ENCODE results near the gene FNBP1.

The FNBP1 gene

GRCh38 chr9:130015353-130016019 is 27.5 kb downstream of the FNBP1 start:
- no peak for ATAC-seq
- TF ChIP-seq PATZ1 (CRISPR knock-in tag; IDR thresholded peaks at IDR 0.05; ENCODE audit: borderline replicate concordance) = no peak
- no peak for TF ChIP-seq GLIS3 (CRISPR knock-in tag; IDR thresholded peaks at IDR 0.05)
- no peak for TF ChIP-seq SNAI2 (CRISPR knock-in tag; IDR thresholded peaks at IDR 0.05)

- TF ChIP-seq POU6F1 (CRISPR knock-in tag; IDR thresholded peaks at IDR 0.05; ENCODE audit: borderline replicate concordance, low read depth) (no peak), OSR1 (CRISPR knock-in tag; IDR thresholded peaks at IDR 0.05) (no peak), PATZ1 (CRISPR knock-in tag; IDR thresholded peaks at IDR 0.05; ENCODE audit: borderline replicate concordance) (no peak), ESRRG (CRISPR knock-in tag; IDR thresholded peaks at IDR 0.05) (no peak), CSRNP3 (CRISPR knock-in tag; IDR thresholded peaks at IDR 0.05) (no peak), ZNF70 (CRISPR knock-in tag; IDR thresholded peaks at IDR 0.05) (no peak)
- ATAC-seq = no peak
These were observed 29.7 kb downstream of the FNBP1 start for GRCh38 chr9:130013326-130013725.

GRCh38 chr9:130010151-130010988 is 32.6 kb downstream of the FNBP1 start:
- no peak for TF ChIP-seq TCF4 (CRISPR knock-in tag; IDR thresholded peaks at IDR 0.05; ENCODE audit: borderline replicate concordance)
- no peak for TF ChIP-seq ZNF565 (CRISPR knock-in tag; conservative IDR thresholded peaks at IDR 0.05; ENCODE audit: low read depth)
- no peak for TF ChIP-seq OSR1 (CRISPR knock-in tag; IDR thresholded peaks at IDR 0.05)
- no peak for TF ChIP-seq ARNTL (CRISPR knock-in tag; IDR thresholded peaks at IDR 0.05; ENCODE audit: borderline replicate concordance, low read depth)
- TF ChIP-seq ZNF70 (CRISPR knock-in tag; IDR thresholded peaks at IDR 0.05) = no peak
- no peak for TF ChIP-seq TSHZ2 (CRISPR knock-in tag; IDR thresholded peaks at IDR 0.05)
- no peak for TF ChIP-seq ZC3H10 (CRISPR knock-in tag; IDR thresholded peaks at IDR 0.05)
- TF ChIP-seq ZFP30 (CRISPR knock-in tag; IDR thresholded peaks at IDR 0.05) = no peak
- TF ChIP-seq GLIS3 (CRISPR knock-in tag; IDR thresholded peaks at IDR 0.05) = no peak
- no peak for TF ChIP-seq BACH2 (CRISPR knock-in tag; IDR thresholded peaks at IDR 0.05; ENCODE audit: borderline replicate concordance)
- TF ChIP-seq RARB (CRISPR knock-in tag; IDR thresholded peaks at IDR 0.05) = no peak
- no peak for TF ChIP-seq SNAI2 (CRISPR knock-in tag; IDR thresholded peaks at IDR 0.05)
- no peak for TF ChIP-seq CREB5 (CRISPR knock-in tag; IDR thresholded peaks at IDR 0.05; ENCODE audit: low read depth)
- TF ChIP-seq CSDC2 (CRISPR knock-in tag; IDR thresholded peaks at IDR 0.05) = no peak
- TF ChIP-seq CSRNP3 (CRISPR knock-in tag; IDR thresholded peaks at IDR 0.05) = no peak
- no peak for TF ChIP-seq TOX (CRISPR knock-in tag; IDR thresholded peaks at IDR 0.05; ENCODE audit: borderline replicate concordance)
- no peak for TF ChIP-seq PATZ1 (CRISPR knock-in tag; IDR thresholded peaks at IDR 0.05; ENCODE audit: borderline replicate concordance)
- no peak for TF ChIP-seq ZFP3 (CRISPR knock-in tag; IDR thresholded peaks at IDR 0.05)
- TF ChIP-seq ZNF8 (CRISPR knock-in tag; IDR thresholded peaks at IDR 0.05) = no peak
- ATAC-seq = no peak

All from SK-N-SH treated with all-trans-retinoic acid at 6 μM for 48 hours (cell line).